HepG2 (cell line): ENCODE data around the gene CHD9. TPM values are rescaled to one million over a fixed set of nuclear protein-coding genes. Genes with fewer than 3 reads are reported as not detected.

ENCODE experiments used
- BCL6 ChIP-seq: IDR thresholded peaks from 2 replicates; pipeline ENCODE4 v1.6.1; 2016; ENCODE audit warnings: missing genetic modification reagents, missing compliant biosample characterization
- BHLHE40 ChIP-seq: IDR thresholded peaks from 2 replicates; pipeline ENCODE4 v1.6.1; 2011; ENCODE audit warnings: low read length, improper control_type of control experiment
- ETV5 ChIP-seq: IDR thresholded peaks from 2 replicates; pipeline ENCODE4 v1.6.1; 2018; ENCODE audit warnings: missing biosample characterization, missing genetic modification reagents, inconsistent platforms, borderline replicate concordance
- HOXA3 ChIP-seq: sonication (generic); formaldehyde crosslinking; IDR thresholded peaks from 2 replicates; pipeline ENCODE4 v1.5.0; 2020; ENCODE audit warnings: missing genetic modification reagents
- NR2F1 ChIP-seq, 2 experiments: fragments of 450-650 bp in 1 of 2; formaldehyde crosslinking in 1 of 2; IDR thresholded peaks; 2 replicates each; pipeline versions ENCODE4 v1.5.0 to v1.6.1; 2016 to 2020; ENCODE audit warnings: mild to moderate bottlenecking in 1 of 2, missing compliant biosample characterization in 1 of 2, missing genetic modification reagents in 1 of 2, moderate library complexity in 1 of 2
- RCOR2 ChIP-seq: IDR thresholded peaks from 2 replicates; pipeline ENCODE4 v1.6.1; 2016; ENCODE audit warnings: missing biosample characterization, missing genetic modification reagents
- SMC3 ChIP-seq: IDR thresholded peaks from 2 replicates; pipeline ENCODE4 v1.6.1; 2011; ENCODE audit warnings: low read length, improper control_type of control experiment
- SPEN ChIP-seq: sonication (generic); formaldehyde crosslinking; IDR thresholded peaks from 2 replicates; pipeline ENCODE4 v1.5.1; 2020; ENCODE audit warnings: low read depth, mild to moderate bottlenecking, missing genetic modification reagents
- SRY ChIP-seq: sonication (generic); formaldehyde crosslinking; IDR thresholded peaks from 2 replicates; pipeline ENCODE4 v1.8.0; 2022; ENCODE audit warnings: mild to moderate bottlenecking, missing genetic modification reagents
- SYNCRIP ChIP-seq: fragments of 200-400 bp; formaldehyde crosslinking; IDR thresholded peaks from 2 replicates; pipeline ENCODE4 v1.6.1; 2018; ENCODE audit warnings: mild to moderate bottlenecking, low read depth, low read length; ENCODE audit not compliant: insufficient read depth
- ZMYM4 ChIP-seq: sonication (generic); formaldehyde crosslinking; IDR thresholded peaks from 2 replicates; pipeline ENCODE4 v1.8.1; 2023; ENCODE audit warnings: mild to moderate bottlenecking, missing genetic modification reagents
- ZNF225 ChIP-seq: sonication (generic); formaldehyde crosslinking; IDR thresholded peaks from 2 replicates; pipeline ENCODE4 v1.4.0; 2020; ENCODE audit warnings: mild to moderate bottlenecking, missing genetic modification reagents
- ZNF24 ChIP-seq: fragments of 450-650 bp; IDR thresholded peaks from 2 replicates; pipeline ENCODE4 v1.6.1; 2017; ENCODE audit warnings: antibody characterized with exemption, mild to moderate bottlenecking
- ZNF441 ChIP-seq: sonication (generic); formaldehyde crosslinking; IDR thresholded peaks from 2 replicates; pipeline ENCODE4 v1.7.0; 2021; ENCODE audit warnings: missing genetic modification reagents, borderline replicate concordance
- ZNF468 ChIP-seq: sonication (generic); formaldehyde crosslinking; IDR thresholded peaks from 2 replicates; pipeline ENCODE4 v1.8.0; 2022; ENCODE audit warnings: mild to moderate bottlenecking, moderate library complexity, missing genetic modification reagents
- polyA plus RNA-seq, 8 experiments: library from polyadenylated mRNA; depleted of rRNA in 3 of 8; stranded (reverse) in 7 of 8; unstranded in 1 of 8; fragments of >200 nt; fragmentation: Illumina TruSeq in 4 of 8; extraction: Trizol in 4 of 8; gene quantifications; 2 replicates each; pipeline versions ENCODE4 v1.2.1 to v1.2.3, GENCODE V29; 2011 to 2016; ENCODE audit warnings: low read depth in 4 of 8, missing spikeins in 1 of 8, mixed read lengths in 1 of 8; ENCODE audit not compliant: insufficient read depth in 1 of 8
- total RNA-seq, 5 experiments: library from RNA; depleted of rRNA; stranded (reverse); fragments of >200 nt; fragmentation: Illumina TruSeq; extraction: Trizol; gene quantifications; 2 replicates each; pipeline ENCODE4 v1.2.3, GENCODE V29; 2016; ENCODE audit warnings: low read depth in 1 of 5
- TF ChIP-seq, protein P1 (sequence below): sonication (generic); formaldehyde crosslinking; IDR thresholded peaks from 2 replicates; pipeline ENCODE4 v1.5.0; 2020; ENCODE audit warnings: mild to moderate bottlenecking, missing genetic modification reagents
- TF ChIP-seq, protein P2 (sequence below): sonication (generic); formaldehyde crosslinking; IDR thresholded peaks from 2 replicates; pipeline ENCODE4 v1.4.0; 2020; ENCODE audit warnings: missing genetic modification reagents
- TF ChIP-seq, protein P3 (sequence below): sonication (generic); formaldehyde crosslinking; IDR thresholded peaks from 2 replicates; pipeline ENCODE4 v1.4.0; 2020; ENCODE audit warnings: missing genetic modification reagents

Gene CHD9
- total and polyA plus RNA-seq, 2 of the 13 experiments (the other 11 are each of a cell fraction or from before 2014, with no cell fraction given): 23.4 to 27.7 TPM

DNA sequence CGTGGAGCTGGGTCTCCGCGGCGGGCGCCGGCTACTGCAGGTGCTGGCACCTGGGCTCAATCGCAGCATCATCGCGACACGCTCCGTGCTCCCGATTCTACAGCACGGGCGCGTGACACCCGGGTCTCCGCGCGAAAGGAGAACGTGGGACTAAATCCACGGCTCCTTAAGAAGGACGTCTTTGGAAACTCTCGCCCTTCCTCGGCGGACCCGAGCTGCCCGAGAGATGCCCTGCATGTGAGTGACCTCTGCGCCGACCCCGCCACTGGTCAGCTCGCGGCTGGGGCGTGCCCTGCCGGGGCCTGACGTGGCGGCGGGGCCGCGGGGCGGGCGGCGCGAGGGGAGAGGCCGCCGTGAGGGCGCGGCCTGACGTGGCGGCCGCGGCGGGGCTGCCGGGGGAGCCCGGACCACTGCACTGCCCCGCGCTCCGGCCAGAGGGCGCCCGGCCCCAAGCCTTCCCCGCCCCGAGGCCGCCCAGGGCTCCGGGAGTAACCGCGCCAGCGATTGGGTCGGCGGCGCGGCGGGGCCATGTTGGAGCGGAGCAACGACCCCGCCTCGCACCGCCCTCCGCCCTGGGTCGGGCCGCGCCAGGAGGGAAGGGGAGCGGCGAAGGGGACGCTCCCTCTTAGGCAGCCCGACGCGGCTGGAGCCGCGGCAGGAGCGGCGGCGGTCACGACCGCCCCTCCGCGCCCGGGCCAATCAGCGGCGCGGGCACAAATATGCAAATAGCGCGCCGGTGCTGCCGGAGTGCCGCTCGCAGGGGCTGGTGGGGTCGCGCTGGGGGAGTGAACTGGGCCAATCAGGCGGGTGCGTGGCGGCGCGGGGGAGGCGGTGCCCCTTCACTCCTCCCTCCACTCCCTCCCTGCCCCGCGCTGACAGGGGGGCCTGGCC is 75.6 kb downstream of the CHD9 start (continued):
- TF ChIP-seq, protein P1, sequence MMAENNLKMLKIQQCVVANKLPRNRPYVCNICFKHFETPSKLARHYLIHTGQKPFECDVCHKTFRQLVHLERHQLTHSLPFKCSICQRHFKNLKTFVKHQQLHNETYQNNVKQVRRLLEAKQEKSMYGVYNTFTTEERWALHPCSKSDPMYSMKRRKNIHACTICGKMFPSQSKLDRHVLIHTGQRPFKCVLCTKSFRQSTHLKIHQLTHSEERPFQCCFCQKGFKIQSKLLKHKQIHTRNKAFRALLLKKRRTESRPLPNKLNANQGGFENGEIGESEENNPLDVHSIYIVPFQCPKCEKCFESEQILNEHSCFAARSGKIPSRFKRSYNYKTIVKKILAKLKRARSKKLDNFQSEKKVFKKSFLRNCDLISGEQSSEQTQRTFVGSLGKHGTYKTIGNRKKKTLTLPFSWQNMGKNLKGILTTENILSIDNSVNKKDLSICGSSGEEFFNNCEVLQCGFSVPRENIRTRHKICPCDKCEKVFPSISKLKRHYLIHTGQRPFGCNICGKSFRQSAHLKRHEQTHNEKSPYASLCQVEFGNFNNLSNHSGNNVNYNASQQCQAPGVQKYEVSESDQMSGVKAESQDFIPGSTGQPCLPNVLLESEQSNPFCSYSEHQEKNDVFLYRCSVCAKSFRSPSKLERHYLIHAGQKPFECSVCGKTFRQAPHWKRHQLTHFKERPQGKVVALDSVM (CRISPR knock-in tag): peak; percentile 59; the same call in 1 of the 2 replicates
- TF ChIP-seq, protein P2, sequence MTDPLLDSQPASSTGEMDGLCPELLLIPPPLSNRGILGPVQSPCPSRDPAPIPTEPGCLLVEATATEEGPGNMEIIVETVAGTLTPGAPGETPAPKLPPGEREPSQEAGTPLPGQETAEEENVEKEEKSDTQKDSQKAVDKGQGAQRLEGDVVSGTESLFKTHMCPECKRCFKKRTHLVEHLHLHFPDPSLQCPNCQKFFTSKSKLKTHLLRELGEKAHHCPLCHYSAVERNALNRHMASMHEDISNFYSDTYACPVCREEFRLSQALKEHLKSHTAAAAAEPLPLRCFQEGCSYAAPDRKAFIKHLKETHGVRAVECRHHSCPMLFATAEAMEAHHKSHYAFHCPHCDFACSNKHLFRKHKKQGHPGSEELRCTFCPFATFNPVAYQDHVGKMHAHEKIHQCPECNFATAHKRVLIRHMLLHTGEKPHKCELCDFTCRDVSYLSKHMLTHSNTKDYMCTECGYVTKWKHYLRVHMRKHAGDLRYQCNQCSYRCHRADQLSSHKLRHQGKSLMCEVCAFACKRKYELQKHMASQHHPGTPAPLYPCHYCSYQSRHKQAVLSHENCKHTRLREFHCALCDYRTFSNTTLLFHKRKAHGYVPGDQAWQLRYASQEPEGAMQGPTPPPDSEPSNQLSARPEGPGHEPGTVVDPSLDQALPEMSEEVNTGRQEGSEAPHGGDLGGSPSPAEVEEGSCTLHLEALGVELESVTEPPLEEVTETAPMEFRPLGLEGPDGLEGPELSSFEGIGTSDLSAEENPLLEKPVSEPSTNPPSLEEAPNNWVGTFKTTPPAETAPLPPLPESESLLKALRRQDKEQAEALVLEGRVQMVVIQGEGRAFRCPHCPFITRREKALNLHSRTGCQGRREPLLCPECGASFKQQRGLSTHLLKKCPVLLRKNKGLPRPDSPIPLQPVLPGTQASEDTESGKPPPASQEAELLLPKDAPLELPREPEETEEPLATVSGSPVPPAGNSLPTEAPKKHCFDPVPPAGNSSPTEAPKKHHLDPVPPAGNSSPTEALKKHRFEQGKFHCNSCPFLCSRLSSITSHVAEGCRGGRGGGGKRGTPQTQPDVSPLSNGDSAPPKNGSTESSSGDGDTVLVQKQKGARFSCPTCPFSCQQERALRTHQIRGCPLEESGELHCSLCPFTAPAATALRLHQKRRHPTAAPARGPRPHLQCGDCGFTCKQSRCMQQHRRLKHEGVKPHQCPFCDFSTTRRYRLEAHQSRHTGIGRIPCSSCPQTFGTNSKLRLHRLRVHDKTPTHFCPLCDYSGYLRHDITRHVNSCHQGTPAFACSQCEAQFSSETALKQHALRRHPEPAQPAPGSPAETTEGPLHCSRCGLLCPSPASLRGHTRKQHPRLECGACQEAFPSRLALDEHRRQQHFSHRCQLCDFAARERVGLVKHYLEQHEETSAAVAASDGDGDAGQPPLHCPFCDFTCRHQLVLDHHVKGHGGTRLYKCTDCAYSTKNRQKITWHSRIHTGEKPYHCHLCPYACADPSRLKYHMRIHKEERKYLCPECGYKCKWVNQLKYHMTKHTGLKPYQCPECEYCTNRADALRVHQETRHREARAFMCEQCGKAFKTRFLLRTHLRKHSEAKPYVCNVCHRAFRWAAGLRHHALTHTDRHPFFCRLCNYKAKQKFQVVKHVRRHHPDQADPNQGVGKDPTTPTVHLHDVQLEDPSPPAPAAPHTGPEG (CRISPR knock-in tag): peak; percentile 40
- TF ChIP-seq HOXA3 (CRISPR knock-in tag) (peak; percentile 83), ETV5 (CRISPR knock-in tag) (peak; percentile 17; the same call in 1 of the 2 replicates), ZNF225 (peak; percentile 87), BCL6 (no peak), SPEN (peak; percentile 45; the same call in 1 of the 2 replicates), RCOR2 (no peak), SRY (peak; percentile 95), ZNF468 (CRISPR knock-in tag) (no peak), SYNCRIP (no peak), ZMYM4 (CRISPR knock-in tag) (peak; percentile 93), ZNF24 (no peak), SMC3 (no peak), ZNF441 (peak; percentile 28; the same call in 1 of the 2 replicates), BHLHE40 (peak; percentile 78), NR2F1 (CRISPR knock-in tag; IDR thresholded peaks at IDR 0.05) (peak; percentile 86 to 93)
- TF ChIP-seq, protein P3, sequence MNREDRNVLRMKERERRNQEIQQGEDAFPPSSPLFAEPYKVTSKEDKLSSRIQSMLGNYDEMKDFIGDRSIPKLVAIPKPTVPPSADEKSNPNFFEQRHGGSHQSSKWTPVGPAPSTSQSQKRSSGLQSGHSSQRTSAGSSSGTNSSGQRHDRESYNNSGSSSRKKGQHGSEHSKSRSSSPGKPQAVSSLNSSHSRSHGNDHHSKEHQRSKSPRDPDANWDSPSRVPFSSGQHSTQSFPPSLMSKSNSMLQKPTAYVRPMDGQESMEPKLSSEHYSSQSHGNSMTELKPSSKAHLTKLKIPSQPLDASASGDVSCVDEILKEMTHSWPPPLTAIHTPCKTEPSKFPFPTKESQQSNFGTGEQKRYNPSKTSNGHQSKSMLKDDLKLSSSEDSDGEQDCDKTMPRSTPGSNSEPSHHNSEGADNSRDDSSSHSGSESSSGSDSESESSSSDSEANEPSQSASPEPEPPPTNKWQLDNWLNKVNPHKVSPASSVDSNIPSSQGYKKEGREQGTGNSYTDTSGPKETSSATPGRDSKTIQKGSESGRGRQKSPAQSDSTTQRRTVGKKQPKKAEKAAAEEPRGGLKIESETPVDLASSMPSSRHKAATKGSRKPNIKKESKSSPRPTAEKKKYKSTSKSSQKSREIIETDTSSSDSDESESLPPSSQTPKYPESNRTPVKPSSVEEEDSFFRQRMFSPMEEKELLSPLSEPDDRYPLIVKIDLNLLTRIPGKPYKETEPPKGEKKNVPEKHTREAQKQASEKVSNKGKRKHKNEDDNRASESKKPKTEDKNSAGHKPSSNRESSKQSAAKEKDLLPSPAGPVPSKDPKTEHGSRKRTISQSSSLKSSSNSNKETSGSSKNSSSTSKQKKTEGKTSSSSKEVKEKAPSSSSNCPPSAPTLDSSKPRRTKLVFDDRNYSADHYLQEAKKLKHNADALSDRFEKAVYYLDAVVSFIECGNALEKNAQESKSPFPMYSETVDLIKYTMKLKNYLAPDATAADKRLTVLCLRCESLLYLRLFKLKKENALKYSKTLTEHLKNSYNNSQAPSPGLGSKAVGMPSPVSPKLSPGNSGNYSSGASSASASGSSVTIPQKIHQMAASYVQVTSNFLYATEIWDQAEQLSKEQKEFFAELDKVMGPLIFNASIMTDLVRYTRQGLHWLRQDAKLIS: 0 out of 2 replicates have a peak, but pooled peaks have one; percentile 46
